HG03103 (cell line): ENCODE results near the gene F5.
"Not testable (repeated sequence)": the region's sequence is repeated elsewhere in the genome, so short reads cannot be mapped to it uniquely, and the experiment has no call there.

ENCODE experiments used
- ATAC-seq: cut with Tn5 transposase; IDR thresholded peaks from one replicate; pipeline ENCODE4 v1.9.1; 2021; ENCODE audit warnings: low read depth; ENCODE audit not compliant: unreplicated experiment

F5 gene

GRCh38 chr1:169513208-169513607, 73.1 kb downstream of the F5 start:
- ATAC-seq, result no peak

- no peak for ATAC-seq
Observed at GRCh38 chr1:169511316-169512005, 74.8 kb downstream of the F5 start.

- no peak for ATAC-seq
Observed at GRCh38 chr1:169510060-169510459, 76.2 kb downstream of the F5 start.

- ATAC-seq, result no peak
Observed at GRCh38 chr1:169509354-169509753, 76.9 kb downstream of the F5 start.

GRCh38 chr1:169508432-169509338, 77.6 kb downstream of the F5 start:
- ATAC-seq, result no peak

GRCh38 chr1:169507413-169507812, 78.9 kb downstream of the F5 start:
- ATAC-seq, result no peak

GRCh38 chr1:169503601-169504000, 82.7 kb downstream of the F5 start:
- not testable (repeated sequence) for ATAC-seq

GRCh38 chr1:169499807-169500206, 86.5 kb downstream of the F5 start:
- ATAC-seq, result no peak

GRCh38 chr1:169497317-169497716, 89.0 kb downstream of the F5 start:
- ATAC-seq, result no peak

- ATAC-seq, result no peak
Observed at GRCh38 chr1:169495916-169496315, 90.4 kb downstream of the F5 start.

- no peak for ATAC-seq
Observed at GRCh38 chr1:169495046-169495775, 91.1 kb downstream of the F5 start.

- ATAC-seq, result no peak
Observed at GRCh38 chr1:169494343-169494742, 91.9 kb downstream of the F5 start.

GRCh38 chr1:169493251-169493650, 93.0 kb downstream of the F5 start:
- no peak for ATAC-seq

- peak; percentile 39 for ATAC-seq
Observed at GRCh38 chr1:169491845-169492281, 94.4 kb downstream of the F5 start.

- ATAC-seq, result no peak
Observed at GRCh38 chr1:169488157-169488556, 98.1 kb downstream of the F5 start.

- no peak for ATAC-seq
Observed at GRCh38 chr1:169487561-169487960, 98.7 kb downstream of the F5 start.

GRCh38 chr1:169487133-169487532, 99.1 kb downstream of the F5 start:
- no peak for ATAC-seq

- ATAC-seq, result no peak
Observed at GRCh38 chr1:169486281-169487051, 99.8 kb downstream of the F5 start.

- ATAC-seq, result peak; percentile 98
Observed at GRCh38 chr1:169485431-169486280, 100.6 kb downstream of the F5 start, which contains the start of gene SLC19A2. Gene SLC19A2 (minus strand): TSS chr1:169485944. CDS start chr1:169485766, 178 bp downstream.
